ENCODE results near the gene LUC7L3.

DNA sequence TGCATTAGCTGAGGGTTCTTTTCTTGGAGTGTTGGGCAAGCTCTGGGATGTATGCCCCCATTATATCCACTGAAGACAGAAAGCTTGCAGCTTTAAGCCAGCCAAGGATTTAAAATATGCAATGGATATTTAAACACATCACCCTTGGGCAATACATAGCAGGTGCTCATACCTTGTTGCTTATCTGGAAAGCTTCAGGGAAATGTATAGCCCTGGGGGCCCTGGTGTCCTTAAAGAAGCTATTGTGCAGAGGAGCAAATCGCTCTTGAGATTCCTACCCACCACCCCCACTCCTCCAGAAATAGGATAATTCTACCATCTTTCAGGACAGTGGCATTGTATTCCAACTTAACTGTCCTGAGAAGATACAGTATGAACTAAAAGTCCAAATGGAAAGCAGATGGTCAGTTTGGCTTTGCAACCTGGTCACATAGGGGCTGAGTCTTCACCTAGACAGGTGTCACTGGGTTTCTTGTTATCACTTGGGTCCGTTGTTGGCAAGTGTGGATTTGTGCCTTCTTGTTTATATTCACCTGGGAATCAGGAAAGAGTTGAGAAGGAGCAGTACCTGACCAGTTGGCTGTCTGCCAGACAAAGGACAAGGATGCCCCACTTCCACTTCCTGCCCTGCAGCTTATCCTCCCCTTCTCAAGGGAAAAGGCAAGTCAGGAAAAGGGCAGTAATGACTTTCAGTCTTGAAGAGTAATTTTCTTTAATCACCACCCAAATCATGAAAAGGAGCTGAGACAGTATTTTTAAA is 44.5 kb downstream of the LUC7L3 start:
- TF ChIP-seq CTCF (IDR thresholded peaks at IDR 0.05): no peak
- no peak for TF ChIP-seq POLR2A (IDR thresholded peaks at IDR 0.05)

Measured in body of pancreas (tissue), 4 donors.